ENCODE measurements around the gene SUMF2.

- TF ChIP-seq CTCF (IDR thresholded peaks at IDR 0.05; ENCODE audit: low read length) (no peak), EZH2 (IDR thresholded peaks at IDR 0.05; ENCODE audit: borderline replicate concordance, low read length) (no peak)
Observed at GRCh38 chr7:56030340-56030739, 33.7 kb upstream of the SUMF2 start.

Measured in OCI-LY1 (cell line).